Transverse colon (tissue), 4 donors: Measurements from ENCODE around the gene SPIN1.

Experiments
- CTCF ChIP-seq, 5 experiments: fragments of 200-600 bp in 3 of 5; fragments of 450-650 bp in 2 of 5; sonication (generic) in 3 of 5; IDR thresholded peaks; 1 replicate in 2 of 5; 2 replicates in 3 of 5; pipeline ENCODE4 v1.5.1; 2016 to 2017; ENCODE audit warnings: antibody characterized with exemption in 5 of 5, inconsistent platforms in 3 of 5, mild to moderate bottlenecking in 2 of 5, moderate library complexity in 1 of 5
- POLR2A ChIP-seq: fragments of 450-650 bp; IDR thresholded peaks from one replicate; pipeline ENCODE4 v1.6.1; 2016; ENCODE audit warnings: antibody characterized with exemption, mild to moderate bottlenecking, moderate library complexity
- POLR2AphosphoS5 ChIP-seq, 3 donors: sonication (generic); formaldehyde crosslinking; IDR thresholded peaks; one replicate each; pipeline ENCODE4 v1.6.1; 2016; ENCODE audit warnings: antibody characterized with exemption in 3 of 3

GRCh38 chr9:88447431-88447830 is 59.2 kb downstream of the SPIN1 start:
- no peak for TF ChIP-seq POLR2A
- no peak for TF ChIP-seq CTCF (IDR thresholded peaks at IDR 0.05)
- TF ChIP-seq POLR2AphosphoS5 (IDR thresholded peaks at IDR 0.05) = no peak
